Neural progenitor cell (in vitro differentiated cells): ENCODE measurements around the gene TRAPPC2L. TPM values are rescaled to one million over a fixed set of nuclear protein-coding genes. Genes with fewer than 3 reads are reported as not detected.

Experiments used
- DNase-seq: peaks from one replicate; pipeline ENCODE4 v3.0.0-alpha.2; 2016; ENCODE audit warnings: low spot score
- H2AFZ ChIP-seq: fragments of 200-600 bp; sonication (generic); replicated peaks from 2 replicates; pipeline ENCODE4 v1.6.1; 2016; ENCODE audit warnings: antibody characterized with exemption
- H3F3A ChIP-seq: fragments of 200-600 bp; sonication (generic); 2 replicates; pipeline ENCODE4 v1.6.1; 2016; ENCODE audit warnings: antibody characterized with exemption, low read depth
- H3K27ac ChIP-seq: fragments of 200-600 bp; sonication (generic); 2 replicates; pipeline ENCODE4 v1.5.1; 2016; ENCODE audit warnings: mild to moderate bottlenecking
- H3K27me3 ChIP-seq: fragments of 200-600 bp; sonication (generic); 2 replicates; pipeline ENCODE4 v1.6.1; 2016; ENCODE audit warnings: mild to moderate bottlenecking, moderate library complexity
- H3K36me3 ChIP-seq: fragments of 200-600 bp; sonication (generic); 2 replicates; pipeline ENCODE4 v1.5.1; 2016
- H3K4me1 ChIP-seq: fragments of 200-600 bp; sonication (generic); 2 replicates; pipeline ENCODE4 v1.6.1; 2016; ENCODE audit warnings: mixed run types
- H3K4me2 ChIP-seq: fragments of 200-600 bp; sonication (generic); 2 replicates; pipeline ENCODE4 v1.6.1; 2016
- H3K4me3 ChIP-seq: fragments of 200-600 bp; sonication (generic); 2 replicates; pipeline ENCODE4 v1.5.1; 2016
- H3K79me2 ChIP-seq: fragments of 200-600 bp; sonication (generic); 2 replicates; pipeline ENCODE4 v1.6.1; 2016; ENCODE audit warnings: low read depth
- H3K9ac ChIP-seq: fragments of 200-600 bp; sonication (generic); 2 replicates; pipeline ENCODE4 v1.6.1; 2016
- H3K9me3 ChIP-seq: fragments of 200-600 bp; sonication (generic); 2 replicates; pipeline ENCODE4 v1.5.1; 2016; ENCODE audit warnings: low read depth
- H4K20me1 ChIP-seq: fragments of 200-600 bp; sonication (generic); 2 replicates; pipeline ENCODE4 v1.6.1; 2016; ENCODE audit warnings: low read depth
- H3K27ac Mint-ChIP-seq: 3 replicates; pipeline ENCODE4 v1.8.0; 2021; ENCODE audit warnings: mixed read lengths
- H3K27me3 Mint-ChIP-seq: 2 replicates; pipeline ENCODE4 v1.8.0; 2022; ENCODE audit warnings: low read depth, mild to moderate bottlenecking, inconsistent platforms, moderate library complexity, mixed read lengths; ENCODE audit not compliant: insufficient read depth
- H3K36me3 Mint-ChIP-seq: 3 replicates; pipeline ENCODE4 v1.8.0; 2021; ENCODE audit warnings: mixed read lengths
- H3K4me1 Mint-ChIP-seq: 3 replicates; pipeline ENCODE4 v1.8.0; 2021; ENCODE audit warnings: mixed read lengths
- H3K4me3 Mint-ChIP-seq: 3 replicates; pipeline ENCODE4 v1.8.0; 2021; ENCODE audit warnings: mild to moderate bottlenecking, moderate library complexity, mixed read lengths
- H3K9me3 Mint-ChIP-seq: 3 replicates; pipeline ENCODE4 v1.8.0; 2020; ENCODE audit warnings: mixed read lengths
- EZH2 ChIP-seq: fragments of 200-600 bp; sonication (generic); IDR thresholded peaks from 2 replicates; pipeline ENCODE4 v1.6.1; 2017; ENCODE audit warnings: antibody characterized with exemption, mild to moderate bottlenecking, moderate library complexity
- EZH2phosphoT487 ChIP-seq: fragments of 200-600 bp; sonication (generic); IDR thresholded peaks from 2 replicates; pipeline ENCODE4 v1.6.1; 2017; ENCODE audit warnings: antibody characterized with exemption
- total RNA-seq: library from RNA; depleted of rRNA; stranded (reverse); fragments of >200 nt; gene quantifications from 2 replicates; pipeline ENCODE4 v1.2.3, GENCODE V29; 2015; ENCODE audit warnings: low replicate concordance
- TF ChIP-seq, protein P1 (sequence below): fragments of 200-600 bp; sonication (generic); IDR thresholded peaks from 2 replicates; pipeline ENCODE4 v1.5.1; 2017; ENCODE audit warnings: antibody characterized with exemption, mild to moderate bottlenecking

Gene TRAPPC2L
- total RNA-seq, 1 donor from 2014 or later, result 31.8 TPM

DNA sequence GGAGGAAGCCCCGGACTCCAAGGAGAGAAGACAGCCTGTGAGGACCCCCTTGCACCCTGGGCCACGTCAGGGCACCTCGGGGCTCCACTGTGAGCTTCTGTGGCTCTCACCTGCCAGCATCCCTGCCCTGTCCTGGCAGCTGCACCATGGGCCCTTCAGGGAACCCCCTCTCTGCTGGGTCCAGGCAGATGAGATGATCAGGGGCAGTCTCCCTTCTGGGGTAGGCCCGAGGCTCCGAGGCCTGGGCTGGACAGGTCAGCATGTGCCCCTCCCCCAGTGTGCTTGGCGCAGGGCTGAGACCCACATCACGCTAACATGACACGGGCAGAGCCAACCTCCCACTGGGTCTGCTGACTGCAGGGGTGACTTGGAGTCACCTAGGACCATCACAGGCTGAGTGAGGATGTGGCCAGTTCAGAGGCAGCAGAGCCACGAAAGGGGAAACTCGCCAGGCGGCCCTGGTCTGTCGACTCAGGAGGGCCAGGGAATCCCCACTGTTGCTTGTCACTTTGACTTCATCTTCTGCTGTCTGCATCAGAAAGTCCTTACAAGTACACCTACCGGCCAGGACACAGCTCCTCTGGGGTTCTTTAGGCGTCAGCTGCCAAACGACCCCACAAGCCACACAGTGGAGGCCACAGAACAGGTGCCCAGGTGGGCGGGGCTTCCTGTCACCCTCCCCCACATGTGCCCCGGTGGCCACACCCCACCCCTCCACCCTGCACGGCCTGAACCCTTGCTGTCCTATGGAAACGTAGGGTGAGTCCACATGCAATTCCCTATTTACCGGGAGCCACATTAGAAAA lies 2.4 kb upstream of the TRAPPC2L start:
- no peak for DNase-seq
- peaks cover 4% of the 10 kb centered on the region for H3K36me3 Mint-ChIP-seq
- Histone ChIP-seq H3K36me3 (no peaks in the 10 kb centered on the region), H2AFZ (no peak overlapping the region), H3K4me2 (no peak overlapping the region), H3K27me3 (no peaks in the 10 kb centered on the region), H3K27ac (no peak overlapping the region), H3K9me3 (no peaks in the 10 kb centered on the region), H3K4me1 (peaks cover 4% of the 10 kb centered on the region), H4K20me1 (peaks cover 14% of the 10 kb centered on the region), H3K9ac (no peak overlapping the region), H3K4me3 (no peak overlapping the region), H3F3A (peaks cover 4% of the 10 kb centered on the region), H3K79me2 (peaks cover 14% of the 10 kb centered on the region)
- TF ChIP-seq, protein P1, sequence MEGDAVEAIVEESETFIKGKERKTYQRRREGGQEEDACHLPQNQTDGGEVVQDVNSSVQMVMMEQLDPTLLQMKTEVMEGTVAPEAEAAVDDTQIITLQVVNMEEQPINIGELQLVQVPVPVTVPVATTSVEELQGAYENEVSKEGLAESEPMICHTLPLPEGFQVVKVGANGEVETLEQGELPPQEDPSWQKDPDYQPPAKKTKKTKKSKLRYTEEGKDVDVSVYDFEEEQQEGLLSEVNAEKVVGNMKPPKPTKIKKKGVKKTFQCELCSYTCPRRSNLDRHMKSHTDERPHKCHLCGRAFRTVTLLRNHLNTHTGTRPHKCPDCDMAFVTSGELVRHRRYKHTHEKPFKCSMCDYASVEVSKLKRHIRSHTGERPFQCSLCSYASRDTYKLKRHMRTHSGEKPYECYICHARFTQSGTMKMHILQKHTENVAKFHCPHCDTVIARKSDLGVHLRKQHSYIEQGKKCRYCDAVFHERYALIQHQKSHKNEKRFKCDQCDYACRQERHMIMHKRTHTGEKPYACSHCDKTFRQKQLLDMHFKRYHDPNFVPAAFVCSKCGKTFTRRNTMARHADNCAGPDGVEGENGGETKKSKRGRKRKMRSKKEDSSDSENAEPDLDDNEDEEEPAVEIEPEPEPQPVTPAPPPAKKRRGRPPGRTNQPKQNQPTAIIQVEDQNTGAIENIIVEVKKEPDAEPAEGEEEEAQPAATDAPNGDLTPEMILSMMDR, result no peak
- TF ChIP-seq EZH2phosphoT487 (no peak), EZH2 (no peak)
- H3K27ac Mint-ChIP-seq, result no peak overlapping the region
- H3K4me1 Mint-ChIP-seq, result peaks cover 24% of the 10 kb centered on the region
- no peaks in the 10 kb centered on the region for H3K9me3 Mint-ChIP-seq
- peak overlapping the region; percentile 85 for H3K4me3 Mint-ChIP-seq
- H3K27me3 Mint-ChIP-seq, result peaks cover 2% of the 10 kb centered on the region

DNA sequence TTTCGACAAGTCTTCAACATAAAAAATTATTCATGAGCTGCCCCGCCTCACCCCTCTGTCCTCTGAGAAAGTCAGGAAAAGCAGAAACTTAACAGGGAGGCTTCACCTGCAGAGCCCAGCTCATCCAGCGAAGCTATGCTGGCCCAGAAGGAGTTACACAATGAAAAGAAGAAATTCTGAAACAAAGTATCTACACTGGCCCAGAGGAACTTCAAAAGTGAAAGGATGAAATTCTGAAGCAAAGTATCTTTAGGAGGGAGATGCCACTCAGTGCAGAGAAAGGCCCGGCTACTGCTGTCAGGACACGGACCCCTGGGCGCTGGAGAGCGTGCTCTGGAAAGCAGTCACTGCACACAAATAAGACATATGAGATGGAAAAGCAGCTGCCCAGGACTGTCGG lies 1.8 kb upstream of the TRAPPC2L start:
- no peaks in the 10 kb centered on the region for H3K27me3 ChIP-seq
- no peak overlapping the region for H2AFZ ChIP-seq
- H3K4me2 ChIP-seq, result no peak overlapping the region
- Mint-ChIP-seq H3K36me3 (peaks cover 5% of the 10 kb centered on the region), H3K9me3 (no peaks in the 10 kb centered on the region), H3K27me3 (peaks cover 2% of the 10 kb centered on the region), H3K4me3 (peak overlapping the region; percentile 85), H3K27ac (peak overlapping the region; percentile 44), H3K4me1 (peaks cover 24% of the 10 kb centered on the region)
- H3K9me3 ChIP-seq, result no peaks in the 10 kb centered on the region
- TF ChIP-seq EZH2phosphoT487, result no peak
- TF ChIP-seq, protein P1, result no peak
- no peak for TF ChIP-seq EZH2
- peaks cover 14% of the 10 kb centered on the region for H4K20me1 ChIP-seq
- DNase-seq, result no peak
- no peak overlapping the region for H3K4me3 ChIP-seq
- no peaks in the 10 kb centered on the region for H3K36me3 ChIP-seq
- peaks cover 4% of the 10 kb centered on the region for H3K4me1 ChIP-seq
- no peak overlapping the region for H3K9ac ChIP-seq
- no peak overlapping the region for H3K27ac ChIP-seq
- H3F3A ChIP-seq, result peaks cover 4% of the 10 kb centered on the region
- peaks cover 14% of the 10 kb centered on the region for H3K79me2 ChIP-seq

DNA sequence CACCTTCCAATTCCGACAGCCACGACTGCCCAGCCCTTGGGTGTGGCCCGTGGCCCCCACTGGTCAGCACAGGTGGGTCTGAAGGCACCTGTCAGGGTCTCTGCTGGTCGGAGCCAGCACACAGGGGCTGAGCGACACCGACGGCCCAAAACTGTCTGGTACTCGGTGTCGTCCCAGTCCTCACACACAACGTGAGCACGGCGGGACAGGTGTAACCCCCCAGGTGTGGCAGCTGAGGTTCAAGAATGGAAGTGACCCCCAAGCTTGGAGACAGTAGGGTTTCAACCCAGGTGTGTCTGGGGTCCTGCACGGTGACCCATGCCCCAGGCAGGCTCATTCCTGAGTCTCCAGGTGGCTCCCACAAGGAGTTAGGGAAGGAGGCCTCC lies 1.2 kb upstream of the TRAPPC2L start:
- no peaks in the 10 kb centered on the region for H3K9me3 Mint-ChIP-seq
- Histone ChIP-seq H3K4me2 (peak overlapping the region; percentile 97), H3K79me2 (peaks cover 14% of the 10 kb centered on the region), H3K4me3 (peak overlapping the region; percentile 93), H3K4me1 (peaks cover 4% of the 10 kb centered on the region), H2AFZ (no peak overlapping the region), H3F3A (peaks cover 4% of the 10 kb centered on the region), H3K9ac (no peak overlapping the region), H4K20me1 (peaks cover 14% of the 10 kb centered on the region), H3K9me3 (no peaks in the 10 kb centered on the region), H3K27ac (no peak overlapping the region), H3K36me3 (no peaks in the 10 kb centered on the region), H3K27me3 (no peaks in the 10 kb centered on the region)
- no peak for TF ChIP-seq EZH2
- no peak for TF ChIP-seq EZH2phosphoT487
- TF ChIP-seq, protein P1, result no peak
- H3K27me3 Mint-ChIP-seq, result peaks cover 2% of the 10 kb centered on the region
- peak overlapping the region; percentile 42 for H3K27ac Mint-ChIP-seq
- peaks cover 24% of the 10 kb centered on the region for H3K4me1 Mint-ChIP-seq
- peaks cover 5% of the 10 kb centered on the region for H3K36me3 Mint-ChIP-seq
- no peak for DNase-seq
- peak overlapping the region; percentile 85 for H3K4me3 Mint-ChIP-seq
